HCT116 (cell line): ENCODE measurements around the gene ITSN1. TPM values are rescaled to one million over a fixed set of nuclear protein-coding genes. Genes with fewer than 3 reads are reported as not detected.

ENCODE experiments used
- ATAC-seq: fragments of 200-7000 bp; cut with Tn5 transposase; 2 replicates; pipeline ENCODE4 v1.9.1; 2020; ENCODE audit warnings: mild to moderate bottlenecking, moderate library complexity
- BruUV-seq: library from RNA; stranded (reverse); fragments of 400-500 nt; replicated peaks from 2 replicates; lab custom pipeline; 2021; lab: Mats Ljungman, UMichigan
- CTCF ChIA-PET: fragments of 300-600 bp; sonication (Branson Sonifier 250); formaldehyde crosslinking; loops from one replicate; lab custom pipeline; 2021; ENCODE audit warnings: antibody characterized with exemption; lab: Charles Lee
- POLR2A ChIA-PET: fragments of 300-600, 350-600 bp; sonication (Branson Sonifier 250); formaldehyde crosslinking; loops from one replicate; lab custom pipeline; 2021; ENCODE audit warnings: antibody characterized with exemption; lab: Charles Lee
- RAD21 ChIA-PET, 2 experiments: fragments of 300-600 bp; sonication (Branson Sonifier 250); formaldehyde crosslinking; loops; one replicate each; lab custom pipeline; 2023; ENCODE audit warnings: low total read pairs in 2 of 2; ENCODE audit not compliant: uncharacterized antibody in 2 of 2, unreplicated experiment in 2 of 2, low non-redundant PET in 1 of 2; lab: Charles Lee
- DNase-seq: peaks from one replicate; pipeline ENCODE4 v3.0.0-alpha.2; 2010; ENCODE audit warnings: low read depth, low spot score
- H2AFZ ChIP-seq: fragments of 200-600 bp; shearing (Covaris generic), sonication (generic); 2 replicates; pipeline ENCODE4 v1.6.1; 2017; ENCODE audit warnings: low read depth, mixed run types, mixed read lengths, antibody characterized with exemption, low read length; ENCODE audit not compliant: poor library complexity, severe bottlenecking
- H3K27ac ChIP-seq: 2 replicates; pipeline ENCODE4 v1.5.1; 2012; ENCODE audit warnings: low read depth, low read length
- H3K27me3 ChIP-seq: fragments of 200-600 bp; sonication (generic); 2 replicates; pipeline ENCODE4 v1.6.1; 2016; ENCODE audit warnings: mixed run types, low read length, mixed read lengths; ENCODE audit not compliant: insufficient read depth
- H3K36me3 ChIP-seq, 2 experiments: fragments of 200-500 bp in 1 of 2; fragments of 200-600 bp in 1 of 2; sonication (Bioruptor generic) in 1 of 2; sonication (generic) in 1 of 2; 2 replicates each; pipeline versions ENCODE4 v1.5.1 to v1.6.1; 2014 to 2016; ENCODE audit warnings: low read length in 2 of 2, inconsistent platforms in 1 of 2, mixed read lengths in 1 of 2, mixed run types in 1 of 2; ENCODE audit not compliant: insufficient read depth in 2 of 2, control insufficient read depth in 1 of 2
- H3K4me1 ChIP-seq, 2 experiments: fragments of 200-600 bp in 1 of 2; sonication (generic) in 1 of 2; 2 replicates each; pipeline versions ENCODE4 v1.5.1 to v1.6.1; 2012 to 2017; ENCODE audit warnings: low read length in 2 of 2, inconsistent platforms in 1 of 2, mild to moderate bottlenecking in 1 of 2, mixed read lengths in 1 of 2, mixed run types in 1 of 2, moderate library complexity in 1 of 2; ENCODE audit not compliant: insufficient read depth in 2 of 2, control insufficient read depth in 1 of 2
- H3K4me2 ChIP-seq: fragments of 200-600 bp; sonication (generic); 2 replicates; pipeline ENCODE4 v1.6.1; 2017; ENCODE audit warnings: mixed run types, low read length, mixed read lengths
- H3K4me3 ChIP-seq, 2 experiments: fragments of 200-600 bp in 1 of 2; sonication (generic) in 1 of 2; replicated peaks in 1 of 2; 2 replicates each; pipeline ENCODE4 v1.5.1; 2011 to 2016; ENCODE audit warnings: low read length in 2 of 2, control low read depth in 1 of 2, low read depth in 1 of 2, mild to moderate bottlenecking in 1 of 2, mixed read lengths in 1 of 2, mixed run types in 1 of 2
- H3K79me2 ChIP-seq: fragments of 200-600 bp; sonication (generic); 2 replicates; pipeline ENCODE4 v1.6.1; 2017; ENCODE audit warnings: mild to moderate bottlenecking, mixed run types, low read length, moderate library complexity, mixed read lengths; ENCODE audit not compliant: insufficient read depth
- H3K9ac ChIP-seq: fragments of 200-600 bp; sonication (generic); 2 replicates; pipeline ENCODE4 v1.6.1; 2016; ENCODE audit warnings: low read length, mixed read lengths
- H3K9me2 ChIP-seq: fragments of 200-600 bp; sonication (generic), shearing (Covaris generic); 2 replicates; pipeline ENCODE4 v1.6.1; 2017; ENCODE audit warnings: mixed run types, mild to moderate bottlenecking, moderate library complexity; ENCODE audit not compliant: insufficient read depth
- H3K9me3 ChIP-seq, 2 experiments: fragments of 200-500 bp in 1 of 2; fragments of 200-600 bp in 1 of 2; sonication (Bioruptor generic) in 1 of 2; sonication (generic) in 1 of 2; 2 replicates each; pipeline ENCODE4 v1.6.1; 2014 to 2017; ENCODE audit warnings: low read length in 2 of 2, mixed read lengths in 2 of 2, inconsistent platforms in 1 of 2, low read depth in 1 of 2, mild to moderate bottlenecking in 1 of 2, mixed run types in 1 of 2, moderate library complexity in 1 of 2; ENCODE audit not compliant: control insufficient read depth in 1 of 2, insufficient read depth in 1 of 2
- H4K20me1 ChIP-seq: fragments of 200-600 bp; sonication (generic), shearing (Covaris generic); 2 replicates; pipeline ENCODE4 v1.6.1; 2017; ENCODE audit warnings: mixed run types, mild to moderate bottlenecking, moderate library complexity; ENCODE audit not compliant: insufficient read depth
- ATF3 ChIP-seq: IDR thresholded peaks from 2 replicates; pipeline ENCODE4 v1.6.1; 2012
- CBX3 ChIP-seq: IDR thresholded peaks from 2 replicates; pipeline ENCODE4 v1.6.1; 2012; ENCODE audit warnings: low read depth
- CEBPB ChIP-seq: IDR thresholded peaks from 2 replicates; pipeline ENCODE4 v1.6.1; 2012; ENCODE audit warnings: low read depth
- CTCF ChIP-seq, 3 experiments: fragments of 200-600 bp in 1 of 3; sonication (generic) in 1 of 3; IDR thresholded peaks in 2 of 3; conservative IDR thresholded peaks in 1 of 3; 2 replicates each; pipeline ENCODE4 v1.5.1; 2012 to 2017; ENCODE audit warnings: low read depth in 2 of 3, low read length in 2 of 3, antibody characterized with exemption in 1 of 3, borderline replicate concordance in 1 of 3, control low read depth in 1 of 3, mild to moderate bottlenecking in 1 of 3, mixed read lengths in 1 of 3, mixed run types in 1 of 3, moderate library complexity in 1 of 3; ENCODE audit not compliant: insufficient read depth in 1 of 3
- EGR1 ChIP-seq: IDR thresholded peaks from 2 replicates; pipeline ENCODE4 v1.6.1; 2012; ENCODE audit warnings: low read depth
- EZH2phosphoT487 ChIP-seq: fragments of 200-600 bp; IDR thresholded peaks from 2 replicates; pipeline ENCODE4 v1.6.1; 2018; ENCODE audit warnings: antibody characterized with exemption, borderline replicate concordance
- FOSL1 ChIP-seq: IDR thresholded peaks from 2 replicates; pipeline ENCODE4 v1.6.1; 2012; ENCODE audit warnings: low read depth
- JUND ChIP-seq: IDR thresholded peaks from 2 replicates; pipeline ENCODE4 v1.6.1; 2012
- MAX ChIP-seq: IDR thresholded peaks from 2 replicates; pipeline ENCODE4 v1.6.1; 2012
- POLR2A ChIP-seq: IDR thresholded peaks from 2 replicates; pipeline ENCODE4 v1.7.0; 2011; ENCODE audit warnings: borderline replicate concordance; ENCODE audit not compliant: insufficient read depth, insufficient read length; ENCODE audit errors: extremely low read depth
- POLR2AphosphoS5 ChIP-seq: IDR thresholded peaks from 2 replicates; pipeline ENCODE4 v1.6.1; 2011; ENCODE audit warnings: mild to moderate bottlenecking, low read depth, low read length, moderate library complexity
- RAD21 ChIP-seq: IDR thresholded peaks from 2 replicates; pipeline ENCODE4 v1.6.1; 2012; ENCODE audit warnings: low read depth, mild to moderate bottlenecking
- REST ChIP-seq: IDR thresholded peaks from 2 replicates; pipeline ENCODE4 v1.6.1; 2012; ENCODE audit warnings: low read depth
- SIN3A ChIP-seq: IDR thresholded peaks from 2 replicates; pipeline ENCODE4 v1.6.1; 2012; ENCODE audit warnings: low read depth
- SP1 ChIP-seq: IDR thresholded peaks from 2 replicates; pipeline ENCODE4 v1.6.1; 2012; ENCODE audit warnings: low read depth
- SRF ChIP-seq: IDR thresholded peaks from 2 replicates; pipeline ENCODE4 v1.6.1; 2012; ENCODE audit warnings: low read depth
- TCF7L2 ChIP-seq: IDR thresholded peaks from 2 replicates; pipeline ENCODE4 v1.7.0; 2011; ENCODE audit warnings: borderline replicate concordance, inconsistent platforms; ENCODE audit not compliant: insufficient read depth, insufficient read length; ENCODE audit errors: extremely low read depth
- ZBTB33 ChIP-seq: IDR thresholded peaks from 2 replicates; pipeline ENCODE4 v1.6.1; 2011; ENCODE audit warnings: mild to moderate bottlenecking, low read length, moderate library complexity; ENCODE audit not compliant: insufficient replicate concordance; ENCODE audit errors: extremely low read depth
- ZFX ChIP-seq: fragments of 450-650 bp; IDR thresholded peaks from 2 replicates; pipeline ENCODE4 v1.6.1; 2017
- ZNF274 ChIP-seq: fragments of 200-500 bp; sonication (Bioruptor generic); IDR thresholded peaks from 2 replicates; pipeline ENCODE4 v1.6.1; 2014; ENCODE audit warnings: mild to moderate bottlenecking, low read depth, low read length, inconsistent platforms
- intact Hi-C: fragments of 100-400 bp; cut with micrococcal nuclease; formaldehyde crosslinking; loops from 2 replicates; pipeline ENCODE4 v1.10.0; 2022
- total RNA-seq: library from RNA; stranded (reverse); gene quantifications from one replicate; pipeline ENCODE4 v1.2.1, GENCODE V29; 2021; ENCODE audit not compliant: unreplicated experiment

The ITSN1 gene
- total RNA-seq, 1 experiment from 2014 or later = 25.8 TPM

- POLR2A ChIA-PET = no interaction called here
- no peak overlapping the region for H3K27ac ChIP-seq
- H3K9me2 ChIP-seq = no peaks in the 10 kb centered on the region
- no peaks in the 10 kb centered on the region for H3K27me3 ChIP-seq
- no peak overlapping the region for H2AFZ ChIP-seq
- no peak for ATAC-seq
- H3K9ac ChIP-seq = no peak overlapping the region
- H3K4me2 ChIP-seq = no peak overlapping the region
- no peaks in the 10 kb centered on the region for H4K20me1 ChIP-seq
- no peaks in the 10 kb centered on the region for H3K9me3 ChIP-seq
- DNase-seq = no peak
- intact Hi-C loops = no loop called here
- no peaks in the 10 kb centered on the region for H3K79me2 ChIP-seq
- H3K4me3 ChIP-seq = no peak overlapping the region
- no TSS peak for BruUV-seq
- H3K36me3 ChIP-seq = no peaks in the 10 kb centered on the region
- CTCF ChIA-PET = no interaction called here
- TF ChIP-seq CBX3 (no peak), RAD21 (no peak), JUND (no peak), REST (no peak), MAX (no peak), ZBTB33 (no peak), POLR2AphosphoS5 (no peak), ZFX (no peak), POLR2A (no peak), SIN3A (no peak), ATF3 (no peak), TCF7L2 (no peak), ZNF274 (no peak), SP1 (no peak), CTCF (IDR thresholded peaks at IDR 0.05 in 2 of 3, conservative IDR thresholded peaks at IDR 0.05 in 1 of 3; ENCODE audit: borderline replicate concordance in 1 of 3, insufficient read depth in 1 of 3, low read depth in 2 of 3, low read length in 2 of 3) (no peak), CEBPB (no peak), FOSL1 (no peak), SRF (no peak), EGR1 (no peak), EZH2phosphoT487 (no peak)
- RAD21 ChIA-PET = no interaction called here
- H3K4me1 ChIP-seq = peaks cover 14 to 16% of the 10 kb centered on the region in 2 experiments
Measured at GRCh38 chr21:33852485-33852884, 210.2 kb downstream of the ITSN1 start.
